ENCODE results near the gene SLC25A41.

Gene SLC25A41

GRCh38 chr19:6417713-6418561, 15.6 kb downstream of the SLC25A41 start:
- no peak for TF ChIP-seq HDGF (IDR thresholded peaks at IDR 0.05; ENCODE audit: borderline replicate concordance)
- TF ChIP-seq CTBP1 (IDR thresholded peaks at IDR 0.05; ENCODE audit: borderline replicate concordance), result no peak
- TF ChIP-seq ELF4 (IDR thresholded peaks at IDR 0.05), result no peak
- no peak for TF ChIP-seq BHLHE40 (IDR thresholded peaks at IDR 0.05; ENCODE audit: borderline replicate concordance)
- TF ChIP-seq SUZ12 (IDR thresholded peaks at IDR 0.05), result no peak
- TF ChIP-seq L3MBTL2 (conservative IDR thresholded peaks at IDR 0.05), result no peak
- no peak for TF ChIP-seq FOXA1 (IDR thresholded peaks at IDR 0.05)
- no peak for TF ChIP-seq ZNF384 (IDR thresholded peaks at IDR 0.05)
- no peak for TF ChIP-seq SP1 (IDR thresholded peaks at IDR 0.05)
- TF ChIP-seq PKNOX1 (IDR thresholded peaks at IDR 0.05), result no peak
- TF ChIP-seq LEF1 (IDR thresholded peaks at IDR 0.05; ENCODE audit: borderline replicate concordance), result no peak
- TF ChIP-seq FOXK2 (IDR thresholded peaks at IDR 0.05), result no peak
- no peak for TF ChIP-seq FOXM1 (IDR thresholded peaks at IDR 0.05; ENCODE audit: borderline replicate concordance)
- TF ChIP-seq TARDBP (IDR thresholded peaks at IDR 0.05), result no peak
- TF ChIP-seq ARNT (IDR thresholded peaks at IDR 0.05), result no peak
- no peak for TF ChIP-seq NFRKB (IDR thresholded peaks at IDR 0.05)
- ChIA-PET CTCF (no interaction called here), POLR2A (no interaction called here)
- DNase-seq (ENCODE audit: extremely low spot score), result no peak

GRCh38 chr19:6416658-6417405, 16.7 kb downstream of the SLC25A41 start:
- POLR2A ChIA-PET, result no interaction called here
- TF ChIP-seq FOXM1 (IDR thresholded peaks at IDR 0.05; ENCODE audit: borderline replicate concordance) (no peak), PKNOX1 (IDR thresholded peaks at IDR 0.05) (no peak), HDGF (IDR thresholded peaks at IDR 0.05; ENCODE audit: borderline replicate concordance) (no peak), L3MBTL2 (conservative IDR thresholded peaks at IDR 0.05) (no peak), ELF4 (IDR thresholded peaks at IDR 0.05) (no peak), CTBP1 (IDR thresholded peaks at IDR 0.05; ENCODE audit: borderline replicate concordance) (no peak), FOXA1 (IDR thresholded peaks at IDR 0.05) (no peak), LEF1 (IDR thresholded peaks at IDR 0.05; ENCODE audit: borderline replicate concordance) (no peak), NFRKB (IDR thresholded peaks at IDR 0.05) (no peak), SUZ12 (IDR thresholded peaks at IDR 0.05) (no peak), SP1 (IDR thresholded peaks at IDR 0.05) (no peak), TARDBP (IDR thresholded peaks at IDR 0.05) (no peak)
- DNase-seq (ENCODE audit: extremely low spot score), result no peak
- CTCF ChIA-PET, result no interaction called here

- POLR2A ChIA-PET, result no interaction called here
- CTCF ChIA-PET, result no interaction called here
- TF ChIP-seq SP1 (IDR thresholded peaks at IDR 0.05), result no peak
- no peak for TF ChIP-seq ARNT (IDR thresholded peaks at IDR 0.05)
- TF ChIP-seq SUZ12 (IDR thresholded peaks at IDR 0.05), result no peak
- TF ChIP-seq FOXM1 (IDR thresholded peaks at IDR 0.05; ENCODE audit: borderline replicate concordance), result no peak
- no peak for TF ChIP-seq CTBP1 (IDR thresholded peaks at IDR 0.05; ENCODE audit: borderline replicate concordance)
- TF ChIP-seq NFRKB (IDR thresholded peaks at IDR 0.05), result no peak
- TF ChIP-seq ELF4 (IDR thresholded peaks at IDR 0.05), result no peak
- no peak for DNase-seq (ENCODE audit: extremely low spot score)
These were observed 17.9 kb downstream of the SLC25A41 start for GRCh38 chr19:6415591-6416190.

- no peak for DNase-seq (ENCODE audit: extremely low spot score)
- no peak for TF ChIP-seq FOXA1 (IDR thresholded peaks at IDR 0.05)
- TF ChIP-seq ELF4 (IDR thresholded peaks at IDR 0.05), result no peak
- no peak for TF ChIP-seq NFRKB (IDR thresholded peaks at IDR 0.05)
- TF ChIP-seq CTBP1 (IDR thresholded peaks at IDR 0.05; ENCODE audit: borderline replicate concordance), result no peak
- TF ChIP-seq TARDBP (IDR thresholded peaks at IDR 0.05), result no peak
- TF ChIP-seq FOXK2 (IDR thresholded peaks at IDR 0.05), result no peak
- no peak for TF ChIP-seq ZNF384 (IDR thresholded peaks at IDR 0.05)
- no peak for TF ChIP-seq LEF1 (IDR thresholded peaks at IDR 0.05; ENCODE audit: borderline replicate concordance)
- no peak for TF ChIP-seq SP1 (IDR thresholded peaks at IDR 0.05)
- ChIA-PET POLR2A (no interaction called here), CTCF (no interaction called here)
These were observed 18.6 kb downstream of the SLC25A41 start for GRCh38 chr19:6414793-6415590.

DNA sequence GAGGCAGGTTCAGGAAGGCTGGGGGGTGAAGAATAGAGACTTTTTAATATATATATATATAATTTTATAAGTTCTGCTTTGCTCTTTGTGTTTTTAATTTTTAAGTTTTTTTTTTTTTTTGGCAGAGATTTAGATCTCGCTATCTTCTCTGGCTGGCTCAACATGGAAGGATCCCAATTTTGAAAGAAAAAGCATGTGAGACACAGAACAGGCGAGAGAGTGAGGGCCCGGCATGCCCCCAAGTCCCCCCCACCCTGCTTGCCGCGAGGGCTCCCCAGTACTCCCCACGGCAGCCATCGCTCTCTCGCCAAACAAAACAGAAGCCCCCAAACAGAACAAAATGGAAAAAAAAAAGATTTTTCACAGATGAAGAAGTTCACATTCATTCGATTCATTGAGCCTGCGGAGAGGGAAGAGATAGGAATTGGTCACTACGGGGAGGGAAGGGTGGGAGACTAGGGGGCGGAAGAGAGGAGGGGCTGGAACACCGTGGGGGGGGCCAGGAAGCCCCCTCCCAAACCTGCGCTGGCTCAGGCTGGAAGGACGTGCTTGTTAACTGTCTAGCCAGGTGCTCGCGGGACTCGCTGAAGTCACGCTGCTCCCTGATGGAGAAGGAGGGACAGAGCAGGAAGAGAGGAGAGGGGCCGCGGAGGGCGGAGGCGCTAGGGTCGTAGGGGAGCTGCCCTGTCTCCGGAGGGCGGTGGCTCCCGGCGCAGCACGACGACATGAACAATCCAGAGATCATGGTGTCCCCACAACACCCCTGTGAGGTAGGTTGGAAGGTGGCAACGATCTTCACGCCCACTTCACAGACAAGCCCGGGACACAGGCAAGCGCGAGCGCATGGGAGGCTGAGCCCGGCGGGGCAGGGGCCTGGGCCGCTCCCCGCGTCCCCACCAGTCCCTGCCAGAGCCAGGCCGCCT, 19.6 kb downstream of the SLC25A41 start:
- DNase-seq (ENCODE audit: extremely low spot score), result no peak
- ChIA-PET CTCF (interaction anchor here (0.7 kb wide), 1 partner anchor 1247 kb away, joined by 3 read pairs; no protein-coding TSS in a partner anchor), POLR2A (no interaction called here)
- no peak for TF ChIP-seq NFRKB (IDR thresholded peaks at IDR 0.05)
- TF ChIP-seq ZNF384 (IDR thresholded peaks at IDR 0.05), result no peak
- TF ChIP-seq SP1 (IDR thresholded peaks at IDR 0.05), result no peak
- no peak for TF ChIP-seq PKNOX1 (IDR thresholded peaks at IDR 0.05)
- TF ChIP-seq LEF1 (IDR thresholded peaks at IDR 0.05; ENCODE audit: borderline replicate concordance), result no peak
- TF ChIP-seq FOXA1 (IDR thresholded peaks at IDR 0.05), result no peak
- no peak for TF ChIP-seq HDGF (IDR thresholded peaks at IDR 0.05; ENCODE audit: borderline replicate concordance)
- TF ChIP-seq L3MBTL2 (conservative IDR thresholded peaks at IDR 0.05), result no peak
- no peak for TF ChIP-seq SUZ12 (IDR thresholded peaks at IDR 0.05)
- no peak for TF ChIP-seq FOXM1 (IDR thresholded peaks at IDR 0.05; ENCODE audit: borderline replicate concordance)
- no peak for TF ChIP-seq ELF4 (IDR thresholded peaks at IDR 0.05)
- TF ChIP-seq BHLHE40 (IDR thresholded peaks at IDR 0.05; ENCODE audit: borderline replicate concordance), result no peak
- no peak for TF ChIP-seq CTBP1 (IDR thresholded peaks at IDR 0.05; ENCODE audit: borderline replicate concordance)
- no peak for TF ChIP-seq FOXK2 (IDR thresholded peaks at IDR 0.05)
- no peak for TF ChIP-seq TARDBP (IDR thresholded peaks at IDR 0.05)
- no peak for TF ChIP-seq ARNT (IDR thresholded peaks at IDR 0.05)
